ENCODE data around the gene TMEM87A. TPM values are rescaled to one million over a fixed set of nuclear protein-coding genes. Genes with fewer than 3 reads are reported as not detected.

The TMEM87A gene
- total RNA-seq, 4 donors from 2014 or later = 43.3 to 75.7 (median 46.9) TPM

- no peak for ATAC-seq (ENCODE audit: low FRiP score)
- TF ChIP-seq, protein P1, sequence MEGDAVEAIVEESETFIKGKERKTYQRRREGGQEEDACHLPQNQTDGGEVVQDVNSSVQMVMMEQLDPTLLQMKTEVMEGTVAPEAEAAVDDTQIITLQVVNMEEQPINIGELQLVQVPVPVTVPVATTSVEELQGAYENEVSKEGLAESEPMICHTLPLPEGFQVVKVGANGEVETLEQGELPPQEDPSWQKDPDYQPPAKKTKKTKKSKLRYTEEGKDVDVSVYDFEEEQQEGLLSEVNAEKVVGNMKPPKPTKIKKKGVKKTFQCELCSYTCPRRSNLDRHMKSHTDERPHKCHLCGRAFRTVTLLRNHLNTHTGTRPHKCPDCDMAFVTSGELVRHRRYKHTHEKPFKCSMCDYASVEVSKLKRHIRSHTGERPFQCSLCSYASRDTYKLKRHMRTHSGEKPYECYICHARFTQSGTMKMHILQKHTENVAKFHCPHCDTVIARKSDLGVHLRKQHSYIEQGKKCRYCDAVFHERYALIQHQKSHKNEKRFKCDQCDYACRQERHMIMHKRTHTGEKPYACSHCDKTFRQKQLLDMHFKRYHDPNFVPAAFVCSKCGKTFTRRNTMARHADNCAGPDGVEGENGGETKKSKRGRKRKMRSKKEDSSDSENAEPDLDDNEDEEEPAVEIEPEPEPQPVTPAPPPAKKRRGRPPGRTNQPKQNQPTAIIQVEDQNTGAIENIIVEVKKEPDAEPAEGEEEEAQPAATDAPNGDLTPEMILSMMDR (IDR thresholded peaks at IDR 0.05) = no peak
- DNase-seq (ENCODE audit: low spot score) = no peak
These were observed 2.7 kb downstream of the TMEM87A start for GRCh38 chr15:42270551-42270950.

GRCh38 chr15:42267286-42267685 is 5.9 kb downstream of the TMEM87A start:
- TF ChIP-seq, protein P1 (IDR thresholded peaks at IDR 0.05) = no peak
- ATAC-seq (ENCODE audit: low FRiP score) (no peak), DNase-seq (ENCODE audit: low spot score) (no peak)

- ATAC-seq (ENCODE audit: low FRiP score) (no peak), DNase-seq (ENCODE audit: low spot score) (no peak)
- TF ChIP-seq, protein P1 (IDR thresholded peaks at IDR 0.05) = no peak
These were observed 8.4 kb downstream of the TMEM87A start for GRCh38 chr15:42264795-42265194.

DNA sequence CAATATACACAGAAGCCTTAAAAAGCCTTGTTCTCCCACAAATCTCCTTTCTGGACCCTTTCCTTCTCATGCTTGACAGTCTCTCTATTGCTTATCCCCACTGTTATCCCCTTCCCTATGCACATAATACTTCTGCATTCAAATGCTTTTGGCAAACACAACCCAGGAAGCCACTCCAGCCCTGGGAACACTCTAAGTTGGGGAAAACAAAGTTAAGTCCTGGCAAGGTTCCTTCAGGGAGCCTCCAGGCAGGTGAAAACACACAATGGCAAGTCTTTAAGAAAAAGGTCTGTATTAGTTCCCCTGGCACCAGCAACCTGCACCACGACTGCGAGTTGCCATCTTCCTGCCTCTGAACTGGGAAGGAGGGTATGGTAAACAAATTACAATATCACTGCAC is 19.9 kb downstream of the TMEM87A start:
- TF ChIP-seq, protein P1 (IDR thresholded peaks at IDR 0.05) = no peak
- DNase-seq (ENCODE audit: low spot score) (no peak), ATAC-seq (ENCODE audit: low FRiP score) (no peak)

- DNase-seq (ENCODE audit: low spot score) = no peak
- no peak for ATAC-seq (ENCODE audit: low FRiP score)
- TF ChIP-seq, protein P1 (IDR thresholded peaks at IDR 0.05) = no peak
These were observed 32.4 kb downstream of the TMEM87A start for GRCh38 chr15:42240823-42241222.

DNA sequence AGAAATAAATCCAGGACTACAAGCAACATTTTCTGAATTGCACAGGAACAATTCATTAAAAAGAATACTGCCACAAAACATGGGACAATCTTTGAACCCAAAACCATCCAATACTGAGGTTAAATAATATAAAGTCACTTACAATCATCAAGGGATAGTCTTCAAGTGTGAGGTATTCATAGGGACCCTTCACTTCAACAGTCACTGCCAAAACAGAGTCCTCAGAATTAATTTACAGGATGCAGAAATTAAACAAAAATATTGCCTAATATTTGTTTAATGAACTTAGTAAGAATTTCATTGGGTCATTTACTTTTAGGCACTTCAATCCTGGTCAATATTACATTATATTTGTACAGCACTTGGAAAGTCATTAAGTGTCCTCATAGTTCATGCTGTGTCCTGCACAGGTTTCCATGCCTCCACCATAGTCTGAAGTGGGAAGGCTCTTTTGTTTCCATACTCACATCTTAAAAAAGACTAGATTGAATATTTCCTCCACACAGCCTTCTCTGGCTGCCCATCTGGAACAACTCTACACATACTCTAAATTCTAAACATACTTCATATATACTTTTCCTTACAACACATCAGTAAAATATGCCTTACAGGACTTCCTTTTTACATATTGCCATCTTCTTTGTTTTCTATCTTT is 33.6 kb downstream of the TMEM87A start:
- TF ChIP-seq, protein P1 (IDR thresholded peaks at IDR 0.05) = no peak
- no peak for ATAC-seq (ENCODE audit: low FRiP score)

DNA sequence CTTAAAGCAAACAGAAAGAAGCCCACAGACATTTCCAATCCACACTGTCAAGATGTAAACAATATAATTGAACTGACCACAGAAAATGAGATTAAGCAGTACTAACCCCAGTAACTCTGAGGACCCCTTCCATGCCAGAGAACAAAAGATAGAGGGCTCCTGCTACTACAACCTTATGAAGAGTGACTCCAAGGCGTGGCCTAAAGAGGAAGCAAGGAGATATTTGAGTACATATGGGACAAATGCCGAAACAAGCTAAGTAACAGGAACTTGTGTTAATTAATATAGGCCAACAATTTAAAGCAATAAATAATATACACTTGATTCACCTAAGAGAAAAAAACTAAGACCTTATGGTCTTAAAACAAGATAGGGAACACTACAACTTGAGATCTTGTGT is 40.1 kb downstream of the TMEM87A start:
- ATAC-seq (ENCODE audit: low FRiP score) (no peak), DNase-seq (ENCODE audit: low spot score) (no peak)
- TF ChIP-seq, protein P1 (IDR thresholded peaks at IDR 0.05) = no peak

More for the DNA sequence above, 33.6 kb downstream of the TMEM87A start:
- DNase-seq (ENCODE audit: low spot score) = no peak

Data from omental fat pad (tissue), 4 donors.